ENCODE measurements around the gene ABCD1.

DNA sequence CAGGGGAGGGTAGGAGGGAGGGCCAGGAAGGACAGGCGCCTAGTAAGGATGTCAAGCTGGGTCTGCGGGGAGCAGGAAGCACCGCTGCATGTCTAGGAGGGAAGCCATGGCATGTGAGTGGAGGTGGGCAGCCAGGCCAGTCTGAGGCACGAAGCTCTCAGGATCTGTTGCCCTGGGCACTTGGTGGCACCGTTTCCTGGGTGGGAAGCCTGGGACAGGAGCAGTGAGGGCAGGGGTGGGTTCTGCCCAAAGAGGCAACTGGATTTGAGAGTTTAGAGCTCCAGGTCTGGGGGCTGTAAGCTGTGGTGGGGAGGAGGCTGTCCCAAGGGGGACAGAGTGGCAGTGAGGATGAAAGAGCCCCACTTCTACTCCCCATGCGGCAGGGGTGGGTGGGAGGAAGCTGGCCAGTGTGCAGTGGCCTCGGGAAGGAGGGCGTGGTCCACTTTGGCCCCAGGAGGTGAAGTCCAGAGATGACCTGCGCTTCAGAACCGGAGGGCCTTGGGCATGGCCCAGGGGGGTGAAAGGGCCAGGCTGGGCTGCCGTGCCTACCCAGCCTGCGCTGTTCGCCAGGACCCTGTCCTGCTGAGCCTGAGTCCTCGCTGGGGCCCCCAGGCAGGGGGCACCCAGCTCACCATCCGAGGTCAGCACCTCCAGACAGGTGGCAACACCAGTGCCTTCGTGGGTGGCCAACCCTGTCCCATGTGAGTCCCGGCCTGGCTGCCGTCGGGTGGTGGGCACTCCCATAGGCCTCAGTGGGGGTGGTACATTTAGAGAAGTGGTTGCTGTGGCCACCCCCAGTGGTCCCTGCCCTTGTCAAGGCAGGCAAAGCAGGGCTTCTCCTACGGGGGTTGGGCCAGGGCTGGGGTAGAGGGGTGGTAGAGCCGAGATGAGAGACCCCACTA is 47.9 kb downstream of the ABCD1 start:
- TF ChIP-seq, protein P1, sequence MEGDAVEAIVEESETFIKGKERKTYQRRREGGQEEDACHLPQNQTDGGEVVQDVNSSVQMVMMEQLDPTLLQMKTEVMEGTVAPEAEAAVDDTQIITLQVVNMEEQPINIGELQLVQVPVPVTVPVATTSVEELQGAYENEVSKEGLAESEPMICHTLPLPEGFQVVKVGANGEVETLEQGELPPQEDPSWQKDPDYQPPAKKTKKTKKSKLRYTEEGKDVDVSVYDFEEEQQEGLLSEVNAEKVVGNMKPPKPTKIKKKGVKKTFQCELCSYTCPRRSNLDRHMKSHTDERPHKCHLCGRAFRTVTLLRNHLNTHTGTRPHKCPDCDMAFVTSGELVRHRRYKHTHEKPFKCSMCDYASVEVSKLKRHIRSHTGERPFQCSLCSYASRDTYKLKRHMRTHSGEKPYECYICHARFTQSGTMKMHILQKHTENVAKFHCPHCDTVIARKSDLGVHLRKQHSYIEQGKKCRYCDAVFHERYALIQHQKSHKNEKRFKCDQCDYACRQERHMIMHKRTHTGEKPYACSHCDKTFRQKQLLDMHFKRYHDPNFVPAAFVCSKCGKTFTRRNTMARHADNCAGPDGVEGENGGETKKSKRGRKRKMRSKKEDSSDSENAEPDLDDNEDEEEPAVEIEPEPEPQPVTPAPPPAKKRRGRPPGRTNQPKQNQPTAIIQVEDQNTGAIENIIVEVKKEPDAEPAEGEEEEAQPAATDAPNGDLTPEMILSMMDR (IDR thresholded peaks at IDR 0.05), result no peak
- TF ChIP-seq ESRRA (CRISPR knock-in tag; IDR thresholded peaks at IDR 0.05; ENCODE audit: borderline replicate concordance), result no peak
- TF ChIP-seq, protein P2, sequence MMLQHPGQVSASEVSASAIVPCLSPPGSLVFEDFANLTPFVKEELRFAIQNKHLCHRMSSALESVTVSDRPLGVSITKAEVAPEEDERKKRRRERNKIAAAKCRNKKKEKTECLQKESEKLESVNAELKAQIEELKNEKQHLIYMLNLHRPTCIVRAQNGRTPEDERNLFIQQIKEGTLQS (CRISPR knock-in tag; conservative IDR thresholded peaks at IDR 0.05), result no peak
